DND-41 (cell line): Measurements from ENCODE around the gene PLEK2.

Experiments used
- EZH2 ChIP-seq: IDR thresholded peaks from 3 replicates; pipeline ENCODE4 v1.6.1; 2012; ENCODE audit warnings: borderline replicate concordance, low read depth, mild to moderate bottlenecking, moderate library complexity, low read length, inconsistent platforms; ENCODE audit not compliant: severe bottlenecking
- TF ChIP-seq, protein P1 (sequence below): IDR thresholded peaks from 2 replicates; pipeline ENCODE4 v1.5.1; 2012; ENCODE audit warnings: borderline replicate concordance, low read length, moderate library complexity, mild to moderate bottlenecking; ENCODE audit not compliant: poor library complexity, severe bottlenecking; ENCODE audit errors: extremely low read depth

DNA sequence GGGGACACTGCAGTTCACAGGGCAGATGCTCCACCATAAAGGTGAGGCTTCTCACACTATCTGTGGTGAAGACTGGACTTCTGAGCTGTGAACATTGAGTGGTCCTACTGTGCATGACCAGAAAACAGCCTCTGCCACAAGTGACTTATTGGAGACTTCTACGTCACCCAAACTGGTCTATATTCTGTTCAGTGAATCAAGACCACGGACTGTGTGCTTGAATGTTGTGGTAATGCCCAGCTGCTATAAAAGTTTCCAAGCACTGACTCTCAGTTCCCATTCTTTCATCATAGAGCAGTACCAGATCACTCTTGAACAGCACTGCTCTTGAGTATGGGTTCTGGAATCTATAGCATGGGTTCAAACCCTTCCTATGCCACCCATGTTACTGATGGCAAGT, 4.8 kb upstream of the PLEK2 start:
- TF ChIP-seq EZH2 = no peak
- TF ChIP-seq, protein P1, sequence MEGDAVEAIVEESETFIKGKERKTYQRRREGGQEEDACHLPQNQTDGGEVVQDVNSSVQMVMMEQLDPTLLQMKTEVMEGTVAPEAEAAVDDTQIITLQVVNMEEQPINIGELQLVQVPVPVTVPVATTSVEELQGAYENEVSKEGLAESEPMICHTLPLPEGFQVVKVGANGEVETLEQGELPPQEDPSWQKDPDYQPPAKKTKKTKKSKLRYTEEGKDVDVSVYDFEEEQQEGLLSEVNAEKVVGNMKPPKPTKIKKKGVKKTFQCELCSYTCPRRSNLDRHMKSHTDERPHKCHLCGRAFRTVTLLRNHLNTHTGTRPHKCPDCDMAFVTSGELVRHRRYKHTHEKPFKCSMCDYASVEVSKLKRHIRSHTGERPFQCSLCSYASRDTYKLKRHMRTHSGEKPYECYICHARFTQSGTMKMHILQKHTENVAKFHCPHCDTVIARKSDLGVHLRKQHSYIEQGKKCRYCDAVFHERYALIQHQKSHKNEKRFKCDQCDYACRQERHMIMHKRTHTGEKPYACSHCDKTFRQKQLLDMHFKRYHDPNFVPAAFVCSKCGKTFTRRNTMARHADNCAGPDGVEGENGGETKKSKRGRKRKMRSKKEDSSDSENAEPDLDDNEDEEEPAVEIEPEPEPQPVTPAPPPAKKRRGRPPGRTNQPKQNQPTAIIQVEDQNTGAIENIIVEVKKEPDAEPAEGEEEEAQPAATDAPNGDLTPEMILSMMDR = no peak
